ENCODE results near the gene CCR5AS.
"Not testable (repeated sequence)": the region's sequence is repeated elsewhere in the genome, so short reads cannot be mapped to it uniquely, and the experiment has no call there.

CCR5AS gene

GRCh38 chr3:46402902-46403301, 4.0 kb downstream of the CCR5AS start:
- not testable (repeated sequence) for DNase-seq (ENCODE audit: low spot score)

DNA sequence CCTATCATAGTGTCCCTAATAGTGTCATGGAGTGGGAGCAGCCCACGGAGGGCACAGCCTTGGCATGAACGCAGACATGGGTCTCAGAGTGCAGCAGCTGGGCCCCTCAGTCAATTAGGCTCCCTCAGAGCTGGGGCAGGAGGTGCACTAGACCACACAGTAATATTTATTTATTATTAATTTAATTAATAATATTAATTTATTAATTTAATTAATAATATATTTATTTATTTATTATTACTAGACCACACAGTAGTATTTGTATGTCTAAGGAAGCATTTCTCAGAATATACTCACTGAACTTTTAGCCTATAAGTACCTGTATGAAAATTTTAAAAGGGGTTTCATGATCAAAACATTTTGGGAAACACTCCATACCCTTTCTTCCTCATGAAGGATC, 5.3 kb downstream of the CCR5AS start:
- no peak for DNase-seq (ENCODE audit: low spot score)

DNA sequence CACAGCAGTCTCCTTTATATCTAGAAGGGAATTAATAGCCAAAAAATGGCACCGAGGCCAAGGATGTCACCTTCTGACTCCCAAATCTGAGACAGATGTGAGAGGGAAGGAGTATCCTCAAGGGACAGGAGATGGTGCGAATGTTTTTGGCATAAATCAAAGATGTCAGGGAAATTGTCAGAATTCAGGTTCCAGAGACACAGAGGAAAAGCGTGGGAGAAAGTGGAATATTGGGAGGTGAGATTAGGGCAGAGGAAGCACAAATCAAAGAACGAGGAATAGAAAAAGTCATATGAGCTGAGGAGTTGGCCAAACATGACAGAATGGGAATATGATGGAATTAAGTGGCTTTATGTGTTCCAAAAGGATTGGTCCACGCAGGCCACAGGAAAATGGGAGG, 6.0 kb downstream of the CCR5AS start:
- no peak for DNase-seq (ENCODE audit: low spot score)

DNA sequence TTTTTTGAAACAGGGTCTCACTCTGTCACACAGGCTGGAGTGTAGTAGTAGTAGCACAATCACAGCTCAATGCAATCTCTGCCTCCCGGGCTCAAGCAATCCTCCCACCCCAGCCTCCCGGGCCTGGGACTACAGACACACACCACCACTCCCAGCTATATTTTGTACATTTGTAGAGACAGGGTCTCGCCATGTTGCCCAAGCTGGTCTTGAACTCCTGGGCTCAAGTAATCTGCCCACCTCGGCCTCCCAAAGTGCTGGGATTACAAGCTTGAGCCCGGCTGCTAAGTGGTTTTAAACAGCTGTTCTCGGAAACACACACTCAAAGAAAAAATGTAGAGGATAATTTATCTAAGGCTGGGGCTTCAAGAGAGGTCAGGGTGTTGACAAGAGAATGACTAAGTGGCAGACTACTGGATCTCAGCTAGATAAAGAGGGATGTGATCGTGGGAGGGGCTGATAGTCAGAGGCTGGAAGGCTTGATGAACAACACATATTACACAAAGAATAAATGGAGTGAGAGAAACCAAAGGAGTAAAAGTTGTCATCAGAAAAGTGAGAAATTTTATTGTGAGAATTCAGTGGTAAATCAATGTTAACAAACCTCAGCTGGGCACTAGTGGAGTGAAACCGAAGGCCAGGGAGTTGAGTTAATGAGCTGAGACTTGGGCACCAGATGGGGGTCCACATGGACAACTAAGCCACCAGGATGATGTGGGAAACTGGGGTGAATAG, 6.7 kb downstream of the CCR5AS start:
- peak; percentile 51 for DNase-seq (ENCODE audit: low spot score)

DNA sequence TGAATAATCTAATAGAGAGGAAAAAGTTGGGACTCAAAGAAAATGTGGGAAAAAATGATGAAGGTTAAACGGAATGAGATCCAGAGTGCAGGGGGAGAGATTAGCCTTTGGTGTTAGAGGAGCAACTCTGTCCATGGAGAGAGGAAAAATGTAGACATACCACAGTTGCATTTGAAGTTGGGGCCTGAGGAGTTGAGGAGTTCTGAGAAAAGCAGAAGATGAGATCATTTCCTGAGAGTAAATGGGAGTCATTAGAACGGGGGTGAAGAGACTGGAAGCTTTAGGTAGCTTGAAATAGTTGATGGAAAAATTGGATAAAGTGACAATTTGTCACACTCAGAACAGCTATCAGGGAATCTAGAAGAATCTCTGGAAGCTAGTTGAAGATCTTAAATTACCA, 7.3 kb downstream of the CCR5AS start:
- DNase-seq (ENCODE audit: low spot score): no peak

- no peak for DNase-seq (ENCODE audit: low spot score)
Observed at GRCh38 chr3:46399098-46399497, 7.8 kb downstream of the CCR5AS start.

DNA sequence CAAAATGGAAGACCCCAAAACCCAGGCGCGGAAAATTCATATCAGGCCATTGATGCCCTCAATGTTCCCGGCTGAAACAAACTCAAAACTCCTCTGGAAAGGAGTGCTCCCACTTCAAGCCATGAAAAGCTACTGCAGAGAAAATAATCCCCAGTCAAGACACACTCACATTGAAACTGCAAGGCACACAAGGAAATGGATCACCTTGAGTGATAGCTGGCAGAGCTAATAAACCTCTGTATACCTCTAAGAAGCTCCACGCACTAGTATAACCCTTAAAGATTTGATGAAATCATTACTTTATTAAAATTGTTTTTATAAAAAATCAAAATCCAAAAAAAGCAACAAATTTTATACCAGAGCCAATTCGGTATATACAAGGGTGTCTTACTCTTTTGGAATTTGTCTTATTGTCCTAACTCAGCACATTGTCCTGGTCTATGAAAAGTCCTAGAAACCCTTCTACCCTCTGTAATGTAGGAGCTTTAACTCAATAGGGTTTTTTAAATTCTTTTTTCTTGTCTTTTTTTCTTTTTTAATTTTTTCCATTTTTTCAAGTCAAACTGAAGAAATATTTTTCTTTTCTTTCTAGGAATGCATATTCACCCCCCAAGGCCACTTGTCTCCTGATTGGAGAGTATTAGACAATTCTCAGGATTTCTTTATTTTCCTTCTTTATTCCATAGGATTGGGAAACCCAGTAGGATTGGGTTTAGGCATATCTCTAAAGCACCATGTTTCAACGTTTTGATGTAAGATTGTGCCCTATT, 8.5 kb downstream of the CCR5AS start:
- no peak for DNase-seq (ENCODE audit: low spot score)

DNA sequence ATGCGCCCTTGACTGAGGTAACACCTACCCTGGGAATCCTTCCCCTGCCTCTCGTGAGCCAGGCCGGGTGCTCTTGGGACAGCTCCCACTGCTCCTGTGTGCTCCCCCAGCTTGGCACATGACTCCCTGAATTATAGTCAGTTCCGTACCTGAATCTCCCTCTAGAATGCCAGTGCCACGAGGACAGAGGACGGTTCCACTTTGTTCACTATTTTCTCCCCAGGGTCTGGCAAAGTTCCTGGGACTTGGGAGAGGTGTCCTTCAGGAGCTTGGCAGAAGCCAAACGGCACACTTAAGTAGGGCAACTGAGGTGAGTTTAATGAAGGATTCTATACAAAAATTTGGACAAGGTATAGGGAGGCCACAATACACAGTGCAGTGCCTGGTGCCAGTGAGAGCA, 9.8 kb downstream of the CCR5AS start:
- no peak for DNase-seq (ENCODE audit: low spot score)

GRCh38 chr3:46395766-46396530, 10.9 kb downstream of the CCR5AS start:
- no peak for DNase-seq (ENCODE audit: low spot score)

GRCh38 chr3:46395210-46395661, 11.6 kb downstream of the CCR5AS start:
- peak; percentile 52 for DNase-seq (ENCODE audit: low spot score)

GRCh38 chr3:46393554-46394434, 13.1 kb downstream of the CCR5AS start:
- DNase-seq (ENCODE audit: low spot score): no peak

- DNase-seq (ENCODE audit: low spot score): no peak
Observed at GRCh38 chr3:46393011-46393410, 13.9 kb downstream of the CCR5AS start.

- DNase-seq (ENCODE audit: low spot score): not testable (repeated sequence)
Observed at GRCh38 chr3:46391526-46391925, 15.3 kb downstream of the CCR5AS start.

DNA sequence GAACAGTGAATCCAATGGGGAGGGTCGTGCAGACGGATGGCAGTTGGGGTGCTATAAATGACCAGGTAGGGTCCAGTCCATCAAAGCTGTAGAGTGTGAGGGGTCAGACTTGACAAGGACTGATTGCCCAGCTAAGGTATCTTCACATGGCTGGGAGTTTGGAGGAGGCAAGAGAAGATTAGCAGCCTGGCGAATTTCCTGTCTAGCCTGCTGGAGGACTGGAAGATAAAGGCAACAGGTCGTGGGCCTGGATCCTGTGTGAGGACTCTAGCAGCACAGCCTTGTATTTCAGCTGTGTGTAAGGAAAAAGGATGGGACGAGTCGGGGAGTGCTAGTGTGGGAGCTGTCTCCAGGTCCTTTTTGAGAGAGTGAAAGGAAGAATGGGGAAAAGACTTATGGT, 17.6 kb downstream of the CCR5AS start:
- no peak for DNase-seq (ENCODE audit: low spot score)

DNA sequence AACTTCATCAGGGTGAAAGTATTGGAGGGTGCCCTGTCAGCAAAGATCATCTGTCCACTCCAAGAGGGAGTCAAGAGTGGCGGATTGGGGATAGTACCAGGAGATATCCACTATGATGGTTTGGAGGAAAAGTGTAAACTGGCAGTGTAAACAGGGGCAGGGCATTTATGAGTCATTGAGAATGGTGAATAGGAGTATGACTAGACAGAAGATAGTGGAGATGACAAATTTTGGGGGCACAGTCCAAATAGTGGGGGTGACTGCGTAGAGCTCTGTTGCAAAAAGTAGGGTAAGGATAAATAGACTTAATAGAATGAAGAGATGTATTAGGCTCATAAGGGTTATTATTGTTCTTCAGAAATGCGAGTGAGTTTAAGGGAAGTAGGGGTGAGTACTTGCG, 18.0 kb downstream of the CCR5AS start:
- peak; percentile 20 for DNase-seq (ENCODE audit: low spot score)

GRCh38 chr3:46386205-46386604, 20.7 kb downstream of the CCR5AS start:
- DNase-seq (ENCODE audit: low spot score): no peak

- no peak for DNase-seq (ENCODE audit: low spot score)
Observed at GRCh38 chr3:46383951-46384330, 22.9 kb downstream of the CCR5AS start.

DNA sequence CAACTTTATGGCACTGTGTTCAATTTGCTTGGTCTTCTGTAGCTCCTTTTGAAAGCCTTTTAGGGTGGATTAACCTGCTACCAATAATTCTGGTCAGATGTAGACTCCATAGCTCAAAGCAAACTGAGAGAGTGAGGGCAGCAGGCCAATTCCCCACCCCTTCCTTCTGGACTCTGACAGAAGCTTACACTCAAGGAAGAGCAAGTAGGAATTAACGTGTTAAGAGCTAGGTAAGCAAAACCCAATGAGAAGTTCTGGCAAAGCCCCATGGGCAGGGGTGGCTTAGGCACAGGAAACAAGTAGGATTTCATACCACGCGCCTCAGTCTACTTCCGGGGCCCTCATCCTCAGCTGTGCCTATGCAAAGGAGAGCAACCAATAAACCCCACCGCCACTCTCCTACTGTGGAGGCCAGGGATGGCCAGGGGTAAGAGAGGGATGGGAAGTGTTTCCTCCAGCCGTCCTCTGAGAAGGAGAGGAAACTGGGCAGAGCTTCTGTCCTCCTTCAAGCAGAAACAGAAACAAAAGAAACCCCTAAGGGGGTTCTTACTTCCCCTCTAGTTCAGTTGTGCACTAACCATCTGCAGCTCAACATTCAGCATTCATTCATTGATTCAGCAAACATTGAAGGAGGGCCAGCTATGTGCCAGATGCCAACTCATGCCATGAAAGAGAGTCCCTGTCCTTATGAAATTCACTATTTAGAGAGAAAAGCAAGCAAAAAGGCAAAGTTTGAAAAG, 23.5 kb downstream of the CCR5AS start:
- DNase-seq (ENCODE audit: low spot score): no peak

DNA sequence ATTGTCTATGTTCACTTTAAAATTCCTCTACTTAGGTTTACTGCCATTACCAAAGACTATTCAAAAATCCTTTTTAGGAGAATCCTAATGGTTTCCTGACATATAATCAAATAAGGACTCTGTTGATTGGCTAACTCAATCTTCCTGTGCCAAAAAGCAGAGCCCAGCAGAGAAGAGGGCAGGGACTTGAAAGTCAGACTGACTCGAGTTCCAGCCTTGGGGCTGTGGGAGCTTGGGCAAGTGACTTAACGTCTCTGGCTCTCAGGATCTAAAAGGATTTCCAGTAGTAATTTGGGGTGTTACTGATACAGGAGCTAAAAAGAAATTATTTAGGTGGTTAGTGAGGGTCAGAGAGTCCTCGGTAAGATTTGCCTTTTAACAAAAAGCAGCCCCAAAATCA, 25.2 kb downstream of the CCR5AS start:
- DNase-seq (ENCODE audit: low spot score): no peak

DNA sequence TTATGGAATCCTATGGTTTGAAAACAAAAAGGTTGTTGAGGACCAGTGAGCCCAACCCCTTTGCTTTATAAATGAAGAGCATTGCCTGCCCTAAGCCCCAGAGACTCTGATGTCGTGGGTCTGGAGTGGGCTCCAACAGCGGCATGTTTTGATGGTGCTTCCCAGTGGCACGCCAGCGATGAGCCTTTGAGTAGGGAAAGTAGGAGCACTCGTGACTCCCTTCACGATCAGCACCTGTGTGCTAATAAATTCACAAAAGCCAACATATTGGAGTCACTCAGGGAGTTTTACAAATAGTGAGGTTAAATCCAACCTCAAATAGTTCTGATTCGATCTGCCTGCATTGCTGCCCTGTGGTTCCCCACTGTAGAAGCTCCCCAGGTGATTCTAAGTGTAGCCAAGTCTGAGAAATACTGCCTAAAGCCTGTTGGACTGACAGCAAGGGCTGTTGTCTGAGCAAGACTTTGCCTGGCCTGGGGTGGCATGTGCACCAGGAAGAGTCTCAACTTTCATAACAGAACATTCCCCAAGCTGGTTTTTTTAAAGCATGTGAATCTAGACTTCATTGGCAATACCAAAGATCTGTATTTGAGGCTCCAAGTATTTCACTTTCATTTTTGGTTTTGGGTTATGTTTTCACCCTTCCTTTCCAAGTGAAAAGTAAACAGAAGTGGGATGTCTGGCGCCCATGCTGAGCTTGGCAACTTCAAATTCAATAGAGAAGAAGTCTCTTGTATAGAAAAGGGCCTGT, 26.2 kb downstream of the CCR5AS start:
- no peak for DNase-seq (ENCODE audit: low spot score)

Measured in hematopoietic multipotent progenitor cell treated with erythropoietin and hydrocortisone succinate and interleukin-3 and kit ligand, for 15 days (in vitro differentiated cells).